HFF-Myc (cell line): ENCODE results near the gene NELFA.
"Not testable (repeated sequence)": the region's sequence is repeated elsewhere in the genome, so short reads cannot be mapped to it uniquely, and the experiment has no call there.

Source experiments
- DNase-seq: peaks from one replicate; pipeline ENCODE4 v3.0.0-alpha.2; 2011; ENCODE audit warnings: low read depth; ENCODE audit errors: extremely low read depth
- H3K4me3 ChIP-seq: replicated peaks from 2 replicates; pipeline ENCODE4 v1.5.1; 2011; ENCODE audit warnings: low read depth, mild to moderate bottlenecking, control low read depth, low read length
- TF ChIP-seq, protein P1 (sequence below): IDR thresholded peaks from 2 replicates; pipeline ENCODE4 v1.5.1; 2012; ENCODE audit warnings: mild to moderate bottlenecking, low read depth, low read length, control low read depth; ENCODE audit errors: missing control alignments

NELFA gene

DNA sequence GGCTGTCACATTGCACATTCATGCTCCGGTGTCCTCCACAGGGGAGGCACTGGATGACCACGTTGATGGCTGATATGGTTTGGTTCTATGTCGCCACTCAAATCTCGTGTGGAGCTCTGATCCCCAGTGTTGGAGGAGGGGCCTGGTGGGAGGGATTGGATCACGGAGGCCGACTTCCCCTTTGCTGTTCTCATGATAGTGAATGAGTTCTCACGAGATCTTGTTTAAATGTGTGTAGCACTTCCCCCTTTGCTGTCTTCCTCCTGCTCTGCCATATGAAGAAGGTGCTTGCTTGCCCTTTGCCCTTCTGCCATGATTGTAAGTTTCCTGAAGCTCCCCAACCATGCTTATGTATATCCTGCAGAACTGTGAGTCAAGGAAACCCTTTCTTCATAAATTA lies 28.1 kb upstream of the NELFA start:
- DNase-seq: no peak
- H3K4me3 ChIP-seq: no peak overlapping the region
- TF ChIP-seq, protein P1, sequence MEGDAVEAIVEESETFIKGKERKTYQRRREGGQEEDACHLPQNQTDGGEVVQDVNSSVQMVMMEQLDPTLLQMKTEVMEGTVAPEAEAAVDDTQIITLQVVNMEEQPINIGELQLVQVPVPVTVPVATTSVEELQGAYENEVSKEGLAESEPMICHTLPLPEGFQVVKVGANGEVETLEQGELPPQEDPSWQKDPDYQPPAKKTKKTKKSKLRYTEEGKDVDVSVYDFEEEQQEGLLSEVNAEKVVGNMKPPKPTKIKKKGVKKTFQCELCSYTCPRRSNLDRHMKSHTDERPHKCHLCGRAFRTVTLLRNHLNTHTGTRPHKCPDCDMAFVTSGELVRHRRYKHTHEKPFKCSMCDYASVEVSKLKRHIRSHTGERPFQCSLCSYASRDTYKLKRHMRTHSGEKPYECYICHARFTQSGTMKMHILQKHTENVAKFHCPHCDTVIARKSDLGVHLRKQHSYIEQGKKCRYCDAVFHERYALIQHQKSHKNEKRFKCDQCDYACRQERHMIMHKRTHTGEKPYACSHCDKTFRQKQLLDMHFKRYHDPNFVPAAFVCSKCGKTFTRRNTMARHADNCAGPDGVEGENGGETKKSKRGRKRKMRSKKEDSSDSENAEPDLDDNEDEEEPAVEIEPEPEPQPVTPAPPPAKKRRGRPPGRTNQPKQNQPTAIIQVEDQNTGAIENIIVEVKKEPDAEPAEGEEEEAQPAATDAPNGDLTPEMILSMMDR: no peak

DNA sequence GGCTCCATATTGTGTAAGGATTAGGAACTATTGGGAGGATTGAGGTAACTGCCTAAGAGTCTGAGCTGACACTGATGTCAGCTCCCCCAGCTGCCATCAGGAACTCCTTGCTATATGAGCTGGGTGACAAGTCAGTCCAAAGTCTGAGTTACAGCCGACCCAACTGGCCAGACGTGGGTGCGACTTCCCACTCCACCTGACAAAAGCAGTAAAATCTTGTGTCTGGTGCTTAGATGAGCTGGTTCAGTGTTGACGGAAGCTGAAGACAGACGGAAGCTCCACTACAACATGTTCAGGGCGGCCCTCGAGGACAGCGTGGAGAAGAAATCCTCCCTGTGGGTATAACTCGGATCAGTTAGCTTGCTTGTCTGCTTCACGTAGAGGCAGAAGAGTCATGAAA lies 27.6 kb upstream of the NELFA start:
- H3K4me3 ChIP-seq: no peak overlapping the region
- TF ChIP-seq, protein P1: no peak
- no peak for DNase-seq

GRCh38 chr4:2031161-2031560 lies 22.4 kb upstream of the NELFA start:
- not testable (repeated sequence) for H3K4me3 ChIP-seq, DNase-seq

- not testable (repeated sequence) for DNase-seq, H3K4me3 ChIP-seq
These were observed 18.3 kb upstream of the NELFA start for GRCh38 chr4:2027120-2027519.

DNA sequence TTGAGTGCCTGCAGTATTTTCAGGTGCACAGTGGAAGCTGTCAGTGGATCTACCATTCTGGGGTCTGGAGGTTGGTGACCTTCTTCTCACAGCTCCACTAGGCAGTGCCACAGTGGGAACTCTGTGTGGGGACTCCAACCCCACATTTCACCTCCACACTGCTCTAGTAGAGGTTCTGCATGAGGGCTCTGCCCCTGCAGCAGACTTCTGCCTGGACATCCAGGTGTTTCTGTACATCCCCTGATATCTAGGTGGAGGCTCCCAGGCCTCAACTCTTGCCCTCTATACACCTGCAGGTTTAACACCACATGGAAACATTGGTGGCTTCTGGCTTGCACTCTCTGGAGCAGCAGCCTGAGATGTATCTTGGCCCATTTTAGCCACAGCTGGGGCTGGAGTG lies 17.0 kb upstream of the NELFA start:
- DNase-seq: no peak
- TF ChIP-seq, protein P1: no peak
- no peak overlapping the region for H3K4me3 ChIP-seq

GRCh38 chr4:2024683-2025082 lies 15.9 kb upstream of the NELFA start:
- TF ChIP-seq, protein P1: no peak
- DNase-seq: no peak
- no peak overlapping the region for H3K4me3 ChIP-seq

- DNase-seq, H3K4me3 ChIP-seq: not testable (repeated sequence)
These were observed 12.7 kb upstream of the NELFA start for GRCh38 chr4:2021358-2022018.

- H3K4me3 ChIP-seq: no peak overlapping the region
- TF ChIP-seq, protein P1: no peak
- DNase-seq: no peak
These were observed 6.2 kb upstream of the NELFA start for GRCh38 chr4:2015008-2015407.
